ENCODE data around the gene G3BP1. TPM values are rescaled to one million over a fixed set of nuclear protein-coding genes. Genes with fewer than 3 reads are reported as not detected.

Gene G3BP1
- total RNA-seq (2014; rRNA removed) (133 and 157 TPM in 2 replicates), Bru-seq, nascent RNA (percentile 97 among the genes with signal in this experiment), BruChase-seq, experiment 1, labeled RNA remaining after a 6-hour chase (percentile 97 among the genes with signal in this experiment), BruChase-seq, experiment 2, labeled RNA remaining after a 2-hour chase (percentile 98 among the genes with signal in this experiment)
- long read RNA-seq, full-length matches to known transcripts, result 343 of 440 reads
- long read RNA-seq, partial matches to known transcripts, result 36 of 440 reads
- long read RNA-seq, other reads (novel, unspliced or antisense), result 61 of 440 reads

DNA sequence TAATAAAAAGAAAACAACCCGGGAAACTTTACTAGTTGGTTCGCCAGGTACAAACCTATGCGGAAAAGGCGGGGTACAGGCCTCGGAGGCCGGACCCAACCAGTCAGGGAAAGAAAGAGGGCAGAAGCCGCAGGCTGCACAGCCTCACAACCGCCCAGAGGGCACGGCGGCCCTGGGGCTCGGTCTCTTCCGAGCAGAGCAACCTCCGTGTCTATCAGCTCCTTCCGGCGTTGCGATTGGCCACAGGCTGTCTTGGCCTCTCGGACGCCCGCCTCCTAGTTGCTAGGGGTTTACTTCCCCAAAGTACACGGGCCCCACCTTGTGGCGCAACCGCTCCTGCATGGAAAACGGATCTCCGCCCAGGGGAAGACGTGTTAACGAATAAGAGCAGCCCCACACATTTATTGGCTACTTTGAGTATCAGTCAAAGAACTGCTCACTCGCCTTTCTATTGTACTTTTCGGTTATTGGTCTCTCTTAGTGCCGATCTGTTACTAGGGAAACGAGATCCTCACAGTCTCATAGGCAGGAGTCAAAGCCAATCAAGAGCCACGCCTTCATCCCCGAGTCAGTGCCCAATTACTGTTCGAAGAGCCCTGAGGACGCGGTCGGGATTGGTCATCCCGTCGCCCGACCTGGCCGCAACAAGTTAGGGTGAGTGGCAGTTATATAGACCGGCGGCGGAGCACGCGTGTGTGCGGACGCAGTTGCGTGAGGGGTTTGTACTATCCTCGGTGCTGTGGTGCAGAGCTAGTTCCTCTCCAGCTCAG lies at the start of gene G3BP1:
TSS of gene G3BP1 (plus strand) at position 696 of the 770 bp plus-strand sequence. CDS start 14,667 bp downstream, outside the sequence.
- Histone ChIP-seq H3F3A (ENCODE audit: low read length, unreplicated experiment) (no peaks in the 10 kb centered on the region), H3K36me3 (ENCODE audit: low read depth, low read length) (peaks cover 6% of the 10 kb centered on the region; the same call in 1 of the 2 replicates), H3K27ac (ENCODE audit: low read length) (peak within 1 kb of the TSS; percentile 91), H3K79me2 (ENCODE audit: low read length) (peaks cover 51% of the 10 kb centered on the region), H3K27me3 (ENCODE audit: low read length) (no peaks in the 10 kb centered on the region), H3K9me3 (ENCODE audit: low read length) (no peaks in the 10 kb centered on the region), H4K20me1 (ENCODE audit: low read length) (peaks cover 43% of the 10 kb centered on the region), H3K4me1 (ENCODE audit: insufficient read depth, low read length) (peaks cover 28% of the 10 kb centered on the region), H3K4me3 (ENCODE audit: low read length) (peak within 1 kb of the TSS; percentile 85), H3K9me2 (replicated peaks; ENCODE audit: low read length) (no peaks in the 10 kb centered on the region), H3K4me2 (ENCODE audit: low read length) (peak within 1 kb of the TSS; percentile 90), H2AFZ (ENCODE audit: low read length) (peak within 1 kb of the TSS; percentile 86), H3K9ac (ENCODE audit: low read length) (peak within 1 kb of the TSS; percentile 95)
- DNase-seq (peak; percentile 100), ATAC-seq (peak; percentile 86)
- intact Hi-C loops (cut with micrococcal nuclease), result loop anchor here (1.0 kb wide), 4 partner anchors 13 to 323 kb away; partner anchors contain the start of gene ATOX1
- ChIA-PET CTCF (interaction anchor here (0.6 to 1.5 kb wide), 11 partner anchors 20 to 324 kb away, joined by 3 to 22 read pairs (median 5); partner anchors contain the start of gene SLC36A1), POLR2A (ENCODE audit: unreplicated experiment) (interaction anchor here (0.6 to 1.1 kb wide), 6 partner anchors 26 to 688 kb away, joined by 3 to 16 read pairs (median 4); no protein-coding TSS in a partner anchor)
- TF ChIP-seq, protein P1, sequence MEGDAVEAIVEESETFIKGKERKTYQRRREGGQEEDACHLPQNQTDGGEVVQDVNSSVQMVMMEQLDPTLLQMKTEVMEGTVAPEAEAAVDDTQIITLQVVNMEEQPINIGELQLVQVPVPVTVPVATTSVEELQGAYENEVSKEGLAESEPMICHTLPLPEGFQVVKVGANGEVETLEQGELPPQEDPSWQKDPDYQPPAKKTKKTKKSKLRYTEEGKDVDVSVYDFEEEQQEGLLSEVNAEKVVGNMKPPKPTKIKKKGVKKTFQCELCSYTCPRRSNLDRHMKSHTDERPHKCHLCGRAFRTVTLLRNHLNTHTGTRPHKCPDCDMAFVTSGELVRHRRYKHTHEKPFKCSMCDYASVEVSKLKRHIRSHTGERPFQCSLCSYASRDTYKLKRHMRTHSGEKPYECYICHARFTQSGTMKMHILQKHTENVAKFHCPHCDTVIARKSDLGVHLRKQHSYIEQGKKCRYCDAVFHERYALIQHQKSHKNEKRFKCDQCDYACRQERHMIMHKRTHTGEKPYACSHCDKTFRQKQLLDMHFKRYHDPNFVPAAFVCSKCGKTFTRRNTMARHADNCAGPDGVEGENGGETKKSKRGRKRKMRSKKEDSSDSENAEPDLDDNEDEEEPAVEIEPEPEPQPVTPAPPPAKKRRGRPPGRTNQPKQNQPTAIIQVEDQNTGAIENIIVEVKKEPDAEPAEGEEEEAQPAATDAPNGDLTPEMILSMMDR (conservative IDR thresholded peaks at IDR 0.05; ENCODE audit: low read depth, low read length), result peak; percentile 69
- no peak for TF ChIP-seq EZH2 (IDR thresholded peaks at IDR 0.05; ENCODE audit: low read length, unreplicated experiment)
- BruUV-seq (replicated peaks), result no TSS peak

DNA sequence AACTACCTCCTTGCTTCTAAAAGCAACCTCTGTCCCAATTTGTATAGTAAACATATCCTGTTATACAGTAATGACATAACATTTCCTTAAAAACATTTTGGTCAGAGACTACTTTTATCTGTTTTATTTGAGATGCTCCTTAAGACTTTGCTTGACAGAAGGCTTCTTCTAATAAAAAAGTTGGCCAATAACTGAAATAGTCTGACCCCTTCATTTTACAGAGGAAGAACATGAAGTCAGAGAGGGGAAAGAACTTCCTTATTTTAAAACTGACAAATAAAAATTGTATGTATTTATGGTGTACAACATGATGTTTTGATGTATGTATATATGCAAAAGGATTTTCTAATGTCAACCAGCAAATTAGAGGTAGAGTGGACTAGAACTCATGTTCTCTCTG lies 49.2 kb upstream of the G3BP1 start:
- CTCF ChIA-PET, result no interaction called here

More for the DNA sequence above, 49.2 kb upstream of the G3BP1 start:
- DNase-seq (no peak), ATAC-seq (no peak)
- H3K79me2 ChIP-seq (ENCODE audit: low read length), result no peaks in the 10 kb centered on the region
- H3K9me3 ChIP-seq (ENCODE audit: low read length), result no peaks in the 10 kb centered on the region
- H3K4me2 ChIP-seq (ENCODE audit: low read length), result no peak overlapping the region
- H3K4me1 ChIP-seq (ENCODE audit: insufficient read depth, low read length), result no peaks in the 10 kb centered on the region; the same call in 1 of the 2 replicates
- no peak overlapping the region for H3K4me3 ChIP-seq (ENCODE audit: low read length)
- POLR2A ChIA-PET (ENCODE audit: unreplicated experiment), result no interaction called here
- H3F3A ChIP-seq (ENCODE audit: low read length, unreplicated experiment), result no peaks in the 10 kb centered on the region
- no peaks in the 10 kb centered on the region for H3K36me3 ChIP-seq (ENCODE audit: low read depth, low read length)
- no peaks in the 10 kb centered on the region for H3K27me3 ChIP-seq (ENCODE audit: low read length)
- BruUV-seq (replicated peaks), result no TSS peak
- no peak overlapping the region for H3K9ac ChIP-seq (ENCODE audit: low read length)
- H2AFZ ChIP-seq (ENCODE audit: low read length), result no peak overlapping the region
- TF ChIP-seq EZH2 (IDR thresholded peaks at IDR 0.05; ENCODE audit: low read length, unreplicated experiment), result no peak
- no peak for TF ChIP-seq EZH2phosphoT487 (IDR thresholded peaks at IDR 0.05; ENCODE audit: borderline replicate concordance, low read length)
- TF ChIP-seq, protein P1 (conservative IDR thresholded peaks at IDR 0.05; ENCODE audit: low read depth, low read length), result no peak
- no peaks in the 10 kb centered on the region for H4K20me1 ChIP-seq (ENCODE audit: low read length)
- intact Hi-C loops (cut with micrococcal nuclease), result no loop called here
- H3K27ac ChIP-seq (ENCODE audit: low read length), result no peak overlapping the region
- H3K9me2 ChIP-seq (replicated peaks; ENCODE audit: low read length), result no peaks in the 10 kb centered on the region

All from PC-3 (cell line).